HS-5 (cell line): Measurements from ENCODE around the gene ATOH8.
"Not testable (repeated sequence)": the region's sequence is repeated elsewhere in the genome, so short reads cannot be mapped to it uniquely, and the experiment has no call there.

Experiments used
- DNase-seq: peaks from one replicate; pipeline ENCODE4 v3.0.0-alpha.2; 2012; ENCODE audit warnings: low read depth

ATOH8 gene

DNA sequence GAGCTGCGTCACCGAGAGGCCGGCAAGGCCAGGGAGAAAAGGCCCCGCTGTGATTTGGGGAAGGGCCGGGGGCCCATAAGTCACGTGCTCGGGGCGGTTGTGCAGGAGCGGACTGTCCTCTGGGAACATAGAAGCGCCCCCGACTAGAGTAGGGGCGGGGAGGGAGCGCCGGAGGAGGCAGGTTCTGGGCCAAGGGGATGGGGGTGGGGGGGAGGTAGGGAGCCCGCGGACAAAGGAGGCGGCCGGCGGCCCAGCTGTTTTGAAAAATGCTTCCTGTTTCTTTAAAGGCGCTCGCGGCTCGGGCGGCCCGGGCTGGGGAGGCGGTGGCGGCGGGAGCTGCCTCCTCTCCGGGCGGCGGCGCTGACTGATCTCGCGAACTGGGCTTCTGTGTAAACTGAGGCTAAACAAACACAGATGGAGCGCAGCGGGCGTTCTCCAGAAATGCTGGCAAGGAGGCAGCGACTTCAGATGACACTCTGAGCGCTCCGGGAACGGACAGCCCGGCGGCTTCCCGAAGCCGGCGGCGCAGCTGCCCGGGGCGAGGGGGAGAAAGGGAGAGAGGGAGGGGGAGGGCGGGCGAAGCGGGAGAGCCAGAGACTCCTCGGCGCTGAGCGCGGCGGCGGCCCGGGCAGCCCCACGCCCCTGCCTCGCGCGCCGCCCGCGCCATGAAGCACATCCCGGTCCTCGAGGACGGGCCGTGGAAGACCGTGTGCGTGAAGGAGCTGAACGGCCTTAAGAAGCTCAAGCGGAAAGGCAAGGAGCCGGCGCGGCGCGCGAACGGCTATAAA is at the start of gene ATOH8:
TSS of gene ATOH8 (plus strand) at position 467 of the 788 bp plus-strand sequence. CDS start at position 666, 199 bp downstream.
- DNase-seq = no peak

DNA sequence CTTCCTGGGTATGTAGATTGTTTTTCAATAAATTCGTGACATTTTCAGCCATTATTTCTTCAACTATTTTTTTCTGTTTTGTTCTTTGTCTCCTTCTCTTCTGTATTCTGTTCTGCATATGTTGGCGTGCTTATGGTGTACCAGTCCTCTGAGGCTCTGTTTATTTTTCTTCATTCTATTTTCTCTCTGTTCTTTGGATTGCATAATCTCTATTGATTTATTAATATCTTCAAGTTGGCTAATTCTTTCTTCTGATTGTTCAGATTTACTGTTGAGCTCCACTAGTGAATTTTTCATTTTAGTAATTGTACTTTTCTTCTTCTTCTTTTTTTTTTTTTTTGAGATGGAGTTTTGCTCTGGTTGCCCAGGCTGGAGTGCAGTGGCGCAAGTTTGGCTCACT is 49.8 kb upstream of the ATOH8 start:
- DNase-seq = no peak

DNA sequence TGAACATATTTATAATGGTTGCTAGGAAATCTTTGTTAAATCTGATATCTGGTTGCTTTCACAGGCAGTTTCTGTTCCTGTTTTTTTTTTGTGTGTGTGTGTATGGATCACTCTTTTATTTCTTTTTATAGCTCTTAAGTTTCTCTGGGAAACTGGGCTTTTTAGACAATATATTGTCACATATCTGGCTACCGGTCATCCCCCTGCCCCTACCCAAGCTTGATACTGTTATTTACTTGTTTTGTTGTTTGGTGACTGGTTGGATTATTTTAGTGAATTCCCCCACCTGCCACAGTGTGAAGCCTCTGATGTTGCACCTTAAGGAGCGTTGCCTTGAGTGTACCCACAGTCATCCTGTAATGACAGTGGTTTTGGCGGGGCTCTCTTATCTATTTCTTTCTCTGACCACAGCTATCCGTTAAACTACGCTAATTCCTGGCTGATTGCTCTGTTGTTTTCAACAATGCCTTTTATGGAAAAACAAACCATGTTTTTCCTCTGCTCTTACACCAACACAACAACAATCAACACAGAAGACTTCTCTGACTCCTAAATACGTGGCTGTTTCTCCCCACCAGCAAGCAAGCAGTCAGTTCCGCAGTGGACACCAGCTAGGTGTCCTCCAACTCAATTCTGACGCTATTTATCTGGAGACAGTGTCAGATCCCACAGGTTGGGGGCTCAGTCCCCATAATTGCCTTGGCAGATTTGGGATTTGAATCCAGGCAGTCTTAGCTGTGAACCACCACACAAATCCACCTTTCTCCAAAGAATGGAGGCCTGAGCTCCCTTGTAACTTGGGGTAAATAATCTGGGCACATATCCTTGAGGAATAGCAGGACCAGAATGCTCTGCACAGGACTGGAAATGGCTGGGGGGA is 48.8 kb upstream of the ATOH8 start:
- DNase-seq = no peak

DNA sequence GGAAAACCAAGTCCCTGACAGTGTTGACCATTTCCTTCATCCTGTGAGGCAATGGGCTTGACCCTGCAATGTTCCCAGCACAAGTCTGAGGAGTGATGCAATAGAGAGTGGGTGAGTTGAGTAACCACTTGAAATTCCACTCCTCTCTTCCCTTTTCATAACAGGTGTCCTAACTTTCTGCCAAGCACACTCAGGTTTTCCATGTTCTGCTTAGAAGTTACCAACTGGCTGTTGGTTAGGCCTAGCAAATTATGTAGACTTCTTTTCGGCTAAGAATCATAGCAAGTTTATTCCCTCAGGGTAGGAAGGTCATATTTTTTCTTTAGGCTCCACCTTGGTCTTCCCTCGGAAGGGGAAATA is 48.1 kb upstream of the ATOH8 start:
- DNase-seq = peak; percentile 85

- DNase-seq = no peak
Observed at GRCh38 chr2:85706063-85706462, 47.7 kb upstream of the ATOH8 start.

DNA sequence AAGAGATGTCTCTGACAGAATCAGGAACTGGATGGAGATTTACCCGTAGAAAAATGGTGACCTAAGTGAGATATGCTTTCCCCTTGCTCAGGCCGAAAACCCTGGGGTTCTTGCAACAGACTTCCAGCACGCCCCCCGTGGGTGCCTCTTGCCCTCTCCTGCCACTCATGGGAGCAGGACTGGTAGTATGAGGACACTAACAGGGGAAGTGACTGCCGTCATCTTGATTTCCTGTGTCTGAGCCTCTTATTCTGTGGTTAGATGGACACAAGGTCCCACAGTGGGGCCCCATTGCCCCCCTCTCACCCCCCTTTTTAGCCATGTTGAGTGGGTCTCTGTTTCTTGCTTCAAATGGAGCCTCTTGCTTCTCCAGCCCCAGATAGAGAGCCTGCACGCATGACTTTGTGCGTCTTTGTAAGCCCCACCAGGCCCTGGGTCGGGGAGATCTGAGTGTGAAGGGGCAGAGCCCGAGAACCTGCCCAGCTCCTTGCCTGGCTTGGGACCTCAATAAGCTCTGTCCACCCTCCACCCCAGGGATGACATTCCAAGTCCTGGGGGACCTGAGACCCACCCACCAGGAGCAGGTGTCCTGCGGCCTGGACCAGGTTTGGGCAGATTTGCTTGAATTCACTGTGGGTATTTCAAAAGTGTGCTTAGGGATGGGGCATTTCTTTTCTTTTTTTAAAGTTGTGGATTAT is 47.0 kb upstream of the ATOH8 start:
- no peak for DNase-seq

GRCh38 chr2:85707304-85707703 is 46.5 kb upstream of the ATOH8 start:
- peak; percentile 85 for DNase-seq

GRCh38 chr2:85708641-85709040 is 45.1 kb upstream of the ATOH8 start:
- no peak for DNase-seq

DNA sequence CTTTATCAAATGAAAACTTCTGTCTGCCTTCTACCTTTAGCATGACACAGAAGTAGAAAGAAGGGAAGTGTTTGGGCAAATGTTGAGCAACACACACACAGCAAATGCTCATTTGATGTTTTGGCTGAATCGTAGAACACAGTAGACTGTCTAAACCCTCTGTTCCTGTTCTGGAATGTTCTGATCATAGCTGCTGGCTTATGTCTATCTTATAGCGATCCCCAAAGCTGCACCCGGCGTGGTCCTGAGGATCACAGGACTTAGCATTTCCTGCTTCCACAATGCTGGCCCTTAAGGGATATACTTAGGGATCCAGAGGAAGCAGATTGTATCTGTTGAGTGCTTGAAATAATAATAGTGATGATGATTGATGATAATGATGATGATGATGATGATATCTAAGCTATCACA is 44.4 kb upstream of the ATOH8 start:
- DNase-seq = no peak

DNA sequence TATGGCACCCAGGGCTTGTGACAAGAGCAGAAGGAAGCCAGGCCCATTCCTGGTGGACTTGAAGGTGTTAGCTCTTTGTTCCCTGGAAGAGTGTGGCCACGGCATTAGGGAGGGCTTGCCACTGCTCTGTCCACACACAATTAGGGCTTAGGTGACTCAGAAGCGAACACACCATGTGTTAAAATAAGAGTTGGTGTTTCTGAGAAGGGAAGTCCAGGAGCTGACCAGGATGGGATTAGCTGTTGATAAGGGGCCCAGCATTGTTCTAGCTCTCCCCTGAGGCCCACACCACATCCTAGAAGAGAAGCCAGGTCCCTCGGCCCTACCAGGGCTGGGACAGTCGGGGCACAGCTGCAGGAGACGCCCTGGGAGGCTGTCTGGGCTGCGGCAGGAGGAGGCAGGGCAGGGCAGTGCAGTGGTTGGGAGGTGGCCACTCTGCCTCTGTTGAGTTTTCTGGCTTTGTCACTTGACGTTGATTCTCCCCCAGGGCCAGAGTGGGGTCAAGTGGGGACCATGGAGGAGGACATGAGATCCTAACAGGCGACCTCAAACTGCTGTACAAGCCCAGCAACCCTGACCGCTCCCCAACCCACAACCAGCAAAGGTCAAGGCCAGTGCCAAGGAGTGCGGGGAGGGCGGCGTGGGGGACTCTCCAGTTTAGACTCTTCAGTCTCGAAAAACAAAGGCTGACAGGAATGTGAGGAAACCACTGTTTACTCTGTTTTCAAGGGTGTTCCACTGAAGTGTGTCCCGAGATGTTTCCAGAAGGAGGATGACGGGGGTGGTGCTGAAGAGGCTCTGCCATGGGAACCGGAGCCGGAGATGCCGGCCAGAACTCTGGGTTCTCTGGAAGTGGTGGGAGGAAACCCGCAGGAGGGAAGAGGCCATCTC is 42.9 kb upstream of the ATOH8 start:
- DNase-seq = no peak

GRCh38 chr2:85711578-85712060 is 42.2 kb upstream of the ATOH8 start:
- no peak for DNase-seq

DNA sequence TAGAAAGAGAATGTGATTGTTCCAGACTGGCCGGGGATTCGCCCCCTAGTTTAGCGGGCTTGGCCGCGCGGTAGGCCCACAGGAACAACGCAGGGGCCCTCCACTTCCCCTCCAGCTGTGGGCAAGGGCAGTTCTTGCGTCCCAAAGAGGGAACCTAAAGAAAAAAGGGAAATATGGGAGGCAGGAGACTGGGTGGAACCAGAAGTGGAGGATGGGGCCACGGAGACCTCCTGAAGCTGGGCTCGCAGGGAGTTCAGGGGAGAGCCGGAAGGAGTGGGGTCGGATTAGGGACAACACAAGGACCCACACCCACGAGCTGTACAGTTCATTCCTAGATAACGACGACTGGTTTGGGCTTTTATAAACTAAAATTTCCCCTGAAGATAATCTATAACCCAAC is 41.5 kb upstream of the ATOH8 start:
- DNase-seq = no peak

DNA sequence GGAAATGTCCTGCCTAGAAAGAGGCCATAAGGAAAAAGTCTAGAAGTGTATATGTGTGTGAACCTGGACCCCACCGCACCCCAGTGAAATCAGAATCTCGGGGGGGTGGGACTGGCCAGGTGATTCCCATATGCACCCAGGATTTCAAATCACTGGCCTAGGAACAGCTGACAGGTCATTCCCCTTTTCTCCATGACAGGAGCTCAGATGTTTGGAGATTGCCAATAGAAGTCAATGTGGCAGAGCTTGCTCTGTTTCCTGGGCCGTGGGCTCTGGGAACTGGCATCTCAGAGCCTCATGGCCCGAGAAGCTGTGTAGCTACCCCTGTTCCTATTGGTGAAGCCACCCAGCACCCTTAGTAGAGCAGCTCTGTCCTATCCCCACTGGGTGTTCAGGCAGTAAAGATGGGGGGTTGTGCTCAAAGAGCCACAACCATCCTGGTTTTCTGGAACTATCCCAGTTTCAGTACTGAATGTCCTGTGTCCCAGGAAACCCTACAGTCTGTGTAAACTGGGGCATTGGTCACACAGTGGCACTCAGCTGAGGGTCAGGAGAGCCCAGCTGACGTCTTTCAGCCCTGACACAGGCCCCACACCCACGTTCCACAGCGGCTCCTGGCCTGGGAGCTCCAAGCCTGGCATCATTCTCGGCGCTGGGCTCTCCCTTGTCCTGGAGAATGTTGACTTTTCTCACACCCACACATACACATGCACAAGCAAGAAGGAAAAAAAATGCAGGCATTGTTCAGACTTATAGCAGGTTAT is 40.8 kb upstream of the ATOH8 start:
- DNase-seq = no peak

DNA sequence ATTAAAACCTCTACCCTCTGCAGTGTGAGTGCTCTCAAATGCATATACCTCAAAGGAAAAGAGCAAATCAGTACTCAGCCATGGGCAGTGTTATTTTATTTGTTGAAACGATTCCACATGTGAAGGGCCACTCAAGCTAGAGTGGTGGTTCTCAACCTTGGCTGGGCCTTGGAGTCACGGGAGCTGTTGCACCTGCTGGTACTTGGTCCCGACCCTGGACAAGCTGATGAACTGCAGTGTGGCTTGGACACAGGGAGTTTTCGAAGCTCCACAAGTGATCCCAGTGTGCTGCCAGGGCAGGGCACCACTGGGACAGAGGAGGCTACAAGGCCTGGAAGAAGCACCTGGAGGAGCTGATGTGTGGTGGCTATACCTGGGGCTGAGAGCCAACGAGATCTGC is 40.0 kb upstream of the ATOH8 start:
- no peak for DNase-seq

DNA sequence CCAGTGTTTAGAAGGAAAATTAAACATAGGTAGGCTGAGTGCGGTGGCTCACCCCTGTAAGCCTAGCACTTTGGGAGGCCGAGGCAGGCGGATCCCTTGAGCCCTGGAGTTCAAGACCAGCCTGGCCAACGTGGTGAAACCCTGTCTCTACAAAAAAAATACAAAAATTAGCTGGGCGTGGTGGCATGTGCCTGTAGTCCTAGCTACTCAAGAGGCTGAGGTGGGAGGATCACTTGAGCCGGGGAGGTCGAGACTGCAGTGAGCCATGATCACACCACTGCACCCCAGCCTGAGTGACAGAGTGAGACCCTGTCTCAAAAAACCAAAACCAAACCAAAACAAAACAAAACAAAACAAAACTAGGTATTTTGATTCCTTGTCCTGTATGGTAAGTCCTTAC is 39.4 kb upstream of the ATOH8 start:
- not testable (repeated sequence) for DNase-seq

DNA sequence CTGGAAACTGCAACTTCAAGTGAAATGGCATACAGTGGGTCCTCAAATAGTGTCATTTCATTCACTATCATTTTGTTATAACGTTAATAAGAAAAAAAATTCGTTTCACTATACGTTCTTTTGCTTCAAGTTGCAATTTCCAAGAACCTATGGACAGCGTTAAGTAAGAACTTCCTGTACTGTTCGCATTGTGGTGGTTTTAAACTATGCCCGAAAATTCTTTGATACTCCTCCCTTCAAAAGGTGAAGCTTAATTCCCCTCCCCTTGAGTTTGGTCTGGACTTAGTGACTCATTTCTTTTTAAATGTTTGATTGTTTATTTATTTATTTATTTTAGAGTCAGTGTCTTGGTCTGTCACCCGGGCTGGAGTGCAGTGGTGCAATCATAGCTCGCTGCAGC is 39.0 kb upstream of the ATOH8 start:
- no peak for DNase-seq

DNA sequence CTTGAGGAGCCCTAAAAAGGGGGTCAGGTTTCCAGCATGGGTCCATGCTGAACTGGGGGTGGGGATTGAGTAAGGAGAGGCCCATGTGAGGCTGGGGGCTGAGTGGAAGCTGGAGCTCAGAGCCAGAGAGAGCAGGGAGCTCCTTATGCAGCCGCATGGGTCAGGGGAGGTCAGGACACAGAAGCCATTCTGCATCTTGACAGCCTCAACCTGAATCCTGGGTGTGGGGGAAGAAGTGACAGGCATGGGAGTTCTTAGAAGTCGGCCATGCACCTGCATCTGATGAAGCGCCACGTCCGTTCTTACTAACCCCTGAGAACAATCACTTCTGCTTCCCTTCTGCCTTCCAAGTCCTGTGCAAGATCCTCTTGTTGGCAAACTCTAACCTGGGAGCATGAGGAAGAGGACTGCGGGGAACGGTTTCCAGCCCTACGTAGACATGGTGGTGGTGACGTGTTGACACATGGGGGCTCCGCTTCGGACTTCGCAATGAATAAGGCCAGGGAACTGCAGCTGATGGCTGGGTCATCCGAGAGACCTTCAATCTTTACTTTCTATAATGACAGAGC is 37.4 kb upstream of the ATOH8 start:
- no peak for DNase-seq

DNA sequence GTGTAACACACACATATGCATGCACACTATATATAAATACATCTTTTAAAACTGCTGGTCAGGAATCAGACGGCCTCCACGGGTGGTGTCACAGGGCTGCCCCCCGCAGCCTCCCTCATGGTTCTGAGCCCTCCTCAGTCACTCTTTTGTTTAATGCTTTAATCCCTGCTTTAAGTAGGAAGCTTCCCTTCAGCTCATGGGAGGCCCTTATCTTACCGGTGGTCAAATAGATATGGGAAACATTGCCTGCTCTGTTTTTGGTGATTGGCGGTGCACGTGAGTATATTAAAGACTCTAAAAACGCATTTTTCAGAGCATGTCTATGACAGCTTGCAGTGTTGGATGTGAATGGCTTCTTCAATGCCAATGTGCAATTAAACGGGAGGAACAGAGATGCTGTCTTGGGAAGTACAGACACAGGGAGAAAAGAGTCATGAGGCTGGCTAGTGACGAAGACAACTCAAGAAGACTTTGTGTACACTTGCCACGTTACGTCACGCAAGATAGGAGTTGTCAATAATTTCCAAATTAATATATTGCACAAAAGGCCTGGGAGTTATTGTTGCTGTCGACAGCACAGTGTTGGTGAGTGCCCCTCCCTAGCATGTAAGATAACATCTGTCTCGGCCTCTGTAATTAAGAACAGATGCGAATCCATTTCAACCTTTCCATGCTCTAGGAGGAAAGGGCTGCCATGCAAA is 36.3 kb upstream of the ATOH8 start:
- DNase-seq = peak; percentile 64

GRCh38 chr2:85718009-85718391 is 35.8 kb upstream of the ATOH8 start:
- no peak for DNase-seq
